Tongue (tissue), 2 donors: ENCODE data around the gene PPP1R12A. TPM values are rescaled to one million over a fixed set of nuclear protein-coding genes. Genes with fewer than 3 reads are reported as not detected.
"Not testable (repeated sequence)": the region's sequence is repeated elsewhere in the genome, so short reads cannot be mapped to it uniquely, and the experiment has no call there.

Experiments
- DNase-seq: peaks from one replicate; pipeline ENCODE4 v3.0.0-alpha.2; 2015
- total RNA-seq: library from RNA; depleted of rRNA; stranded (reverse); fragments of >200 nt; gene quantifications from one replicate; pipeline ENCODE4 v1.2.3, GENCODE V29; 2014

The PPP1R12A gene
- total RNA-seq, 1 donor from 2014 or later = 179 TPM

DNA sequence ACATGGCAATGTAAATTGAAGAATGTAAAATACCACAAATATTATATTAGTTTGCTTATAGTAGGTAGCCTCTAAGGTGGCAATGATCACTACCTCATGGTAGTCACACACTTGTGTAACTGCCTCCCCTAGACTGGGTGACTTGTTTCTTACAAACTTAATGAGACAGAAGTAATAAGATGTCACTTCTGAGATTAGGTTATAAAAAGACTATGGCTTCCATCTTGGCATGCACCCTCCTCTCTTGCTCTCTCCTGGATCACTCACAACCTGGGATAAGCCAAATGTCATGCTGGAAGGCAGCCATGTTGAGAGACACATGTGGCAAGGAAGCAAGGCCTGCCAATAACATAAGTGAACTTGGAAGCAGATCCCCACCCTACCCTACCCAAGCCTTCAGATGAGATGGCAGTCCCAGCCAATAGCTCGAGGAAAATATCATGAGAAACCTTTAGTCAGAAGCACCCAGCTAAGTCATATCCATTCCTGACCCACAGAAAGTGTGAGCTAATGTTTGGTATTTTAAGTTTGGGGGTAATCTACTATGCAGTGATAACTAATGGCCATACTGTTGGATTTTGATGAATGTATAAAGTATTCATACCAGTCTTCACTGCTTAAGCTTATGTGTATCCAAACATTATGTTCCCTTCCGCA is 43.3 kb downstream of the PPP1R12A start:
- DNase-seq = no peak

DNA sequence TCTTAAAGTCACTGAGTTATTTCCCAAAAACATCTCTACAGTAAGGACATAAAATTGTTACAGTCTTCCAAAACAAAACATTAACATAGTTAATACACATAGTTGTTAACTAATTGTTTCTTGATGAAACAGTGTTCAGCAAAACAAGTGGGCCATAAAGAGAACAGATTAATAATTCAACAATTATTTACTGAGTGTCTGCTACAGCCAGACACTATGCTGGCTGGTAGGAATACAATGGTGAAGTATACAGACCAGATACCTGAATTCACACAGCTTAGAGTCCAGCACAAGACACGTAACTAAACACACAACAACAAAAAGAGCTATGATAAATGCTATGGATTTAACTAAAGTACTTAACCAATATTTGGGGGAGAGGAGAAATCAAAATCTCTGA is 47.0 kb downstream of the PPP1R12A start:
- DNase-seq = no peak

DNA sequence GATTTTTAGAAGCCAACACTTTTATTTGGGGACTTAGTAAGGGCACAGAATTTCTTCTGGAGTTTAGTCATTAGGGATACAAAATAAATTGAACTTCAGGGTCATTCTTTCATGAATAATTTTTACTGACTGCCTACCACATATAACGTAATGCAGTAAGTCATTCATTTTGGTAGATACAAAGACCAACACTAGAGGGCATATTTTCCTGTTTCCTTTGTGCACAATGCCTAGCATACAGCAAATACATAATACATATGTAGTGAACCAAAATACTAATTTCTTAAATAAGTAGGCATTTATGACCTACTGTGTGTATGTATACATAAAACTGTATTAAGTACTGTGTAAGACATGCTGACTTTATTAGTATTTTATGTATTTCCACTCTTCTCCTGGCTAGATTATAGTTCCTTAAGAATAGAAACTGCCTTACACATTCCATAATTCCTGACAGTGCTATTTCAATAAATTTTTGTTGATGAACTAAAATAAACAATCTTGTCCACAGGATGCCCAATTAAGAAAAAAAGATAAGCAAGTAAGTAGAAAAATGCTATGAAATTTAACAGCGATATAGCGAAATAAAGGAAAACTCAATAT is 47.9 kb downstream of the PPP1R12A start:
- peak; percentile 56 for DNase-seq

DNA sequence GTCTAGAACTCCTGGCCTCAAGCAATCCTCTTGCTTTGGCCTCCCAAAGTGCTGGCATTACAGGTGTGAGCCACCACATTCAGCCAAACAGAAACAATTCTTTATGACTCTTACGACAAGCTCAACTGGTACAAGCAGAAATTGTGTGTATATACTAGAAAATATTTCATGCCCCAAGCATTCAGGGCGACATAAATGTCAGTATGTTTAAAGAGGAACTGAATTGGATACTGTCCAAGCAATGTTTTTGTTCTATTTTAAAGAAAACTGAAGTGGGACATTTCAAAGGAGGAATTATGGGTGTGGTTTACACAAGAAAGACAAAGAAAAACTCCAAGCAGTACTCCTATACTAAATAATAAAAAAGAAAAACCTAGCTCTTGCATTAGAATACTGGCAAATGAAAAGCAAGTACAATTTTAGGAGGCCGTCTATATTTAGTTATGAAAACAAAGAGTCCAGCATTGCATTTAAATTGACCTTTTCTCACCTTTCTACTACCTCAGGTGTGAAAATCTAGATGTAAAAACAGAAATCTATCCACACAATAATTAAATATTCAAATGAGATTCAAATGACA is 48.9 kb downstream of the PPP1R12A start:
- DNase-seq = peak; percentile 15

DNA sequence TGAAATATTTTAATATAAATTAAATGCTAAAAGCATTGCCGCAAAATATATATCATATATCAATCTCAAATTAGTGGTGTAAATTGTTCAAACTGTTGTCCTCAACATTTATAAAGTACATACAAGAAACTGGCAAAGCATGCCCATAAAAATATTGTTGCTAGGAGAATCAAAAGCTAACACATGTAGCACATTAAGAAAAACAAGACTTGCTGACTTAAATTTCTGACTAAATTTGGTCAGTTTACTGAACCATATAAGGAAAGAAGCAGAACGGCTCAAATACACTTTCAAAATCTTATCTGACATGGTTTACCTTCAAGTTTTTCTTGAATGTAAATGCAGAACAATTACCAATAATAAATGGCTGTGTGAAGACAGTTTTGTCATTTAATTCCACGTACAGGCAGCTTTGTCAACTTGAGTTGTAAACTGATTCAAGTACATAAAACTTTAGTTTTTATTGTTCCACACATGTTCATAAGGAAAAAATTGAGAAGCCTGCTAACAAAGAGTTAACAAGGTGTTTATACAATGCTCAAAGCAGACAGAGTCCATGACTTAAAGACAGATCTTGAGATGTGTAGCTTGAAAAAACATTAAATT is 50.4 kb downstream of the PPP1R12A start:
- no peak for DNase-seq

DNA sequence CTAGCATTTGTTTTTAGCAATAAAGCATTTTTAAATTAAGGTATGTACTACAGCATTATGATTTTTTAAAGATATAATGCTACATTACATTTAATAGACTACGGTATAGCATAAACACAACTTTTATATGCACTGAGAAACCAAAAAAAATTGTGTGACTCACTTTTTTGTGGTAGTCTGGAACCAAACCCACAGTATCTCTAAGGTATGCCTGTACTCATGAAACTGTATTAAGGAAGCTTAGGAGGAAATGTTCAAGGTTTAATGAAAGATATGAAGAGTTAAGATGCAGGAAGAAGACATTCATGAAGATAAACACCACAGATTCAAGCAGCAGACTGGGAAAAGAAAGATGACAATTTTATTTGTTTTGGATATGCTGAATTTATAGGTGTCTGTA is 51.7 kb downstream of the PPP1R12A start:
- no peak for DNase-seq

DNA sequence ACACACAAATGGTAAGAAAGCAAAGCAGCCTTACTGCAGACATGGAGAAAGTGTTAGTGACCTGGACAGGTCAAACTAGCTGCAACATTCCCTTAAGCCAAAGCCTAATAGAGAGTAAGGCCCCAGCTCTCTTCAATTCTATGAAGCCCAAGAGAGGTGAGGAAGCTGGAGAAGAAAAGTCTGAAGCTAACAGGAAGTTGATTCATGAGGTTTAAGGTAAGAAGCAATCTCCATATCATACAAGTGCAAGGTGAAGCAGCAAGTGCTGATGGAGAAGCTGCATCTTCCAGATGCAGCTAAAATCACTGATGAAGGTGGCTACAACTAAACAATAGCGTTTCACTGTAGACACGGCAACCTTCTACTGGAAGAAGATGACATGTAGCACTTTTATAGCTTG is 53.5 kb downstream of the PPP1R12A start:
- no peak for DNase-seq

DNA sequence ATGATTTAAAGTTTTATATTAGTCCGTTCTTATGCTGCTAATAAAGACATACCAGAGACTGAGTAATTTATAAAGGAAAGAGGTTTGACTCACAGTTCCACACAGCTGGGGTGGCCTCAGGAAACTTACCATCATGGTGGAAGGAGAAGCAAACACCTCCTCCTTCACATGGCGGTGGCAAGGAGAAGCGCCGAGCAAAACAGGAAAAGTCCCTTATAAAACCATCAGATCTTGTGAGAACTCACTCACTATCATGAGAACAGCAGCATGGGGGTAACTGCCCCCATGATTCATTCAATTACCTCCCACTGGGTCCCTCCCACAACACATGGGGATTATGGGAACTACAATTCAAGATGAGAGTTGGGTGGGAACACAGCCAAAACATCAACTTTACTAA is 56.4 kb downstream of the PPP1R12A start:
- not testable (repeated sequence) for DNase-seq

DNA sequence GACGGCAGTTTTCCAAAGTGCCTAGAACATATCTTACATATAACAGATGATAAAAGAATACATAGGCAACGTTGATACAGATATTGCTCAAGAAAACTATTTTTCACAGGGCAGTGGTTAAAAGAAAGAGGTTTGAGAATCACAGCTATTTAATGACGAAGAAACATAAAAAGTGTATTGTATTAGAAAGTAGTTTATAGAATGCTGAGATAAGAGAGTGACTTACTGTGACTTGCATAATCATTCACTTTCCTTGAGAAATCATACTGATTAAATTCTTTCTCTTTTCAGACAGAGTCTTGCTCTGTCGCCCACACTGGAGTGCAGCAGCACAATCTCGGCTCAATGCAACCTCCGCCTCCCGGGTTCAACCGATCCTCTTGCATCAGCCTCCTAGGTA is 57.7 kb downstream of the PPP1R12A start:
- DNase-seq = no peak

DNA sequence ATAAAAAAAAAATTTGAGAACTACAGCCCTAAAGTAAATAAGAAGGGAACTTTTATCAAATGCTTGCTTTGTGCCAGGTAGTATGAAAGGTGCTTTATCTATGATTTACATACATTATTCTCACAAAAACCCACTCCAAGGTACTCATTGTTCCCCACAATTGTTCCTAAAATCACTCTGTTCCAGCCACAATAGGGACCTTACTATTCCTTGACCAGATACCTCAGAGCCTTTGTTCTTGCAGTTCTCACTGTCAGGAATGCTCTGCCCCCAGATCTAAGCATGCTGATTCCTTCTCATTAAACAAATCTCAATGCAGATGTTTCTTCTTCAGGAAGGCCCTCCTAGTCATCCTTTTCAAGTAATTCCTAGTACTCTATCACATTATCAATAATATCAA is 60.2 kb downstream of the PPP1R12A start:
- no peak for DNase-seq

DNA sequence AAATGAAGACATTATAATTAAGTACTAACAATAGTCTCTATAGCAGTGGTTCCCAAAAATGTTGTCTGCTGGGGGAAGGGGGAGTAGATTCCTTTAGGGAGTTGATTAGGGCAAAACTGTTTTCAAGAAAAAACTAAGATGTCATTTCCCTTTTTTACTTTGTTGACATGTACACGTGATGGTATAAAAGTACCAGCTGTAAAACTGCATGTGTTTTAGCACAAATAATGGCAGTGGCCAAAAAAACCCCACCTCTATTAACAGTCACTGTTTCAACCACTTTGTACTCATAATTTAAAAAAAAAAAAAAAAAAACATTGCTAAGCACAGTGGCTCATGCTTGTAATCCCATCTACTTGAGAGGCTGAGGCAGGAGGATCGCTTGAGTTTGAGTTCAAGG is 61.7 kb downstream of the PPP1R12A start:
- DNase-seq = no peak

DNA sequence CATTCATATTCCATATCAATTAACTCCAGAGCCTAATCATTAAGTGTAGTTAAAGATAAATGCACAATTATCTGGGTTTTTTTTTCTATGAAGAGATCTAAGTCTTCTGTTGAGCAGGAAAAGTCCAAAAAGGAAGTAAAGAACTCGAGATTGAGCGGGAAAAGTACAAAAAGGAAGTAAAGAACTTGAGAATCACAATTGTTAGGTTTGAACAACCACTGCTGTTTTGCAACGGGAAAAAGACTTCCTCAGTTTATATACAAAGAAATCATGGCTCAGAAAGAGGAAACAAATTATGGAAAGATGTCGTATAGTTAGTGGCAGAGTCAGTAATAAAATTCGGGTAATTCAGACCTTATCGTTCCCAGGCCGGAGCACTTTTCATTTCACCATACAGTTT is 63.3 kb downstream of the PPP1R12A start:
- DNase-seq = no peak

DNA sequence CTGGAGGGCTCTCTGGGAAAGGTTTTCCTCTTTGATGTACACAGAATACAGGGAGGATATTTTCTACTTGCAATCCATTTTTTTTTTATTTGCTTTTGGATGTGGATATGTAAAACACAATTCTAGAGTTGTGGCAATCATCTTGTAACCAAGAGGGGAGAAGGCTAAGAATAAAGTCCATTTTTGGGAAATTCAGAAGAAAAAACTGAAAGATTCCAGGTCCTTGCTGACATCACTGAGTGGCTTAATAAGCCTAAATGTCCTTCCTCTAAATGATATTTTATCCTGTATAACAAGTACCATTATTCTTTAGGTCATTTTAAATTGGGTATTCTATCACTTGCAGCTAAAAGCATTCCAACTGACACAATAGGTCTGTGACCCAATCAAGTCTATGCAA is 64.0 kb downstream of the PPP1R12A start:
- no peak for DNase-seq

DNA sequence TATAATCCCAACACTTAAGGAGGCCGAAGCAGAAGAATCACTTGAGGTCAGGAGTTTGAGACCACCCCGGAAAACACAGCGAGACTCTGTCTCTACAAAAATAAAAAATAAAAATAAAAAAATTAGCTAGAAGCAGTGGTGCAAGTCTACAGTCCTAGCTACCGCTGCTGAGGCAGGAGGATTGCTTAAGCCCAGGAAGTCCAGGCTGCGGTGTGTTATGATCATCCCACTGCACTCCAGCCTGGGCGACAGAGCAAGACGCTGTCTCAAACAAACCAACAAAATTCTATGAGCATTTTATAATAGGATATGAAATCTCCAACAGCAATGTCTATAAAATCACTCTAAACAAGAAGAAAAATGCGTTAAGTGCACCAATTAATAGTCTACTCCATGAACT is 75.3 kb downstream of the PPP1R12A start:
- DNase-seq = no peak

DNA sequence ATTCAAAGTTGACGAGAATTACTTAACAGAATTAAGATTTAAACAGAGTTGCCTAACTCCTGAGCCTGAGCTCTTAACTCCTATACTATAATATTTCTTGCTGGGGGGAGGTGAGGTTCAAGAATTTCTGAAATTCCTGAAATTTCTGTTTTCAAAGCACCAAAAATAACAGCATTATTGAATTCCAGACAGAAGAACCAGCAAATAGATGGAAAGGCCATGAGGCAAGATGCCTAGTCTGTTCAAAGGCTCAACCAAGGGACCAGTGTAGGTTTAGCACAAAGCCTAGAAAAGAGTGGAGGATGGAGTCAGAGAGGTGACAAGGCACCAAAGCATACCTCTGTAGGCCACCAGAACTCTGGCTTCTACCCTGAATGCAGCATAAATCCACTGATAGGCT is 76.4 kb downstream of the PPP1R12A start:
- DNase-seq = no peak

DNA sequence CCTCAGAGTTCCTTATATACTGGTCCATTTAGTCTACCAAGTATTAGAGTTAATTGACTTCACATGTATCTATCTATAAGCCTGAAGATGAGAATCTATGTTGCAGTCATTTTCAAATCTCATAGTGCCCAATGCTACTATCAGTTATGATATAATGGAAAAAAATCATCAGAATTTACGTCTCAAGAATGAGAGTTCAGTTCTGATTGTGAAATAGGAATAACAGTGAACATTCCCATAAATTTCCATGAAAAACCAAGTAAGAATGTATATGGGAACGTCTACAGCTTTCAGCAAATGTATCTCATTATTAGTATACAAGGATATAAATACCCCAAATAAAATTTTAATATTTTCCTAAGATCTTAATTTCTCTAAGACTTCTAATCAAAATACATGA is 77.2 kb downstream of the PPP1R12A start:
- no peak for DNase-seq

DNA sequence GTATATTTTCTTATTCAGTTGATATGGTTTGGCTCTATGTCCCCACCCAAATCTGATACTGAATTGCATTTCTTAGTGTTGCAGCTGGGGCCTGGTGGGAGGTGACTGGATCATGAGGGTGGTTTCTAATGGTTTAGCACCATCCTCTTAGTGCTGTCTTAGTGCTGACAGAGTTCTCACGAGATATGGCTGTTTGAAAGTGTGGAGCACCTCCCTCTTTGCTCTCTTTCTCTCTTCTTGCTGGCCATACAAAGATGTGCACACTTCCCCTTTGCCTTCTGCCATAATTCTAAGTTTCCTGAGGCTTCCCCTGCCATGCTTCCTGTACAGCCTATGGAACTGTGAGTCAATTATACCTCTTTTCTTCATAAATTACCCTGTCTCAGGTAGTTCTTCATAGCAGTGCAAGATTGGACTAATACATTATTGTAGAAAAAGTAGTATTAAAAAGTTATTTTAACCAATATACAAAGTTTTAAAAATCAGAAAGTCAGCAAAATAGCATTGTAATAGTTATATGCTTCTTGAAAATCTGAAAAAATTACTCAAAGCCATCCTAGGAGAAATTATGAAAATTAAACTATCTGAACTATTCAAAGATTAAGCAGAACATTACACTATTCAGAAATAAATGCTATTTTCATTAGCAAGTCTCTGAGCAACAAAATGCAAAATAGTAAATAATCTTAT is 84.1 kb downstream of the PPP1R12A start:
- DNase-seq = no peak

DNA sequence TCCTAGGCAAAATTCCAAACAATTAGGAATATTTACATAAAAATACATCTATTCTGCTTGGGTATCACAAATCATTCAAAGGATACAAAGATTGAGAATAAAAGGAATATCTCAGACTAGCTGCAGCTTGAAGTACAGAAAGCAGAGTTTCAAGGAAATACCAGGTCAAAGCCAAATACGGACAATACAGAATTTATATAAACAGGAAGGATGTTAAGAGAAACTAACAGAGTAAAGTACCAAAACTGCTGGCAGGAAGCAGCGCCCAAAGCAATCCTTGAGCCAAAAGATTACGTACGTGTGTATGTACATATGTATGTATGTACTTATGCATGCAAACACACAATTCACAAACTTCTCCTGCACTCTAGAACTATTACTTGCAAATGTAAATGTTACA is 86.6 kb downstream of the PPP1R12A start:
- DNase-seq = peak; percentile 30

DNA sequence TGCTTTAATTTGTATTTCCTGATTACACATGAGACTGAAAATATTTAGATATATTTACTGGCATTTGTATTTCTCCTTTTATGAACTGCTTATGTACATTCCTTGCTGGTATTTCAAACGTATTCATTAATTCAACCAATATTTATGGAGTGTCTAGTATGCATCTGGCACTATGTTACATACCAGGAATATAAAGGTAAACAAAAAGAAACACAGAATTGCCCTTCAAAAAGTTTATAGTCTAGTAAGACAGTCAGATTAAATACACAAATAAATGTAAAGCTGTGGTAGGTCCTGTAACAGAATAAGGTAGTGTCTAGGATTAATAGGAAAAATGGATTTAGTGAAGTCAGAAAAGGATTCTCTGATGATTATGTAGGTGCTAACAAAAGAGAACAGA is 87.5 kb downstream of the PPP1R12A start:
- DNase-seq = no peak

DNA sequence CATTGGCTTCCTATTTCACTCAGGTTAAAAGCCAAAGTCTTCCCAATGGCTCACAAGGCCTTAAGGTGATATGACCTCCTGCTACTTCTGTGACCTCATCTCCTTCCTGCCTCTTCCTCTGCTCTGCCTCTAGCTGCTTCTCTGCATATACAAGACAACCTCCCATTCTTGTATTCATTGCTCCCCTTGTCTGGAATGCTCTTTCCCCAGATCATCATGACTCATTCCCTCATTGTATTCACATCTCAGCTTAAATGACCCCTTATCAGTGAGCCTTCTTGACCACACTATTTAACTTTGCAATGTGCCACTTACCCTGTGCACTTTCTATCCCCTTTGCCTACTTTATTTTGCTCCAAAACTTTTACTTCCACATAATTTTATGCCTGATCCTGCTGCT is 90.2 kb downstream of the PPP1R12A start:
- no peak for DNase-seq

DNA sequence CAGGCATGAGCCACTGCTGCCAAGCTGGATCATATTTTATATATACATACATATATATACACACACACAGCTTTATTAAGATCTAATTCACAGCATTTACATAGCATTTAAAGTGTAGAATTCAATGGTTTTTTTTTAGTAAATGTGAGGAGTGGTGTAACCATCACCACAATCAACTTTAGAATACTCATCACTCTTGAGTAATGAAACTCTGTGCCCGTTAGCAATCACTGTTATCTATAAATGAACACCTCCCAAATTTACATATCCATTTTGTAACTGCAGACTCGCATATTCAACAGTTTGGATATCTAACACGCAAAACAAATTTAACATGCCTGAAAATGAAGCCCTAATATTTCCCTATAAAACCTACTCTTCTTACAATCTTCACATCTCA is 90.9 kb downstream of the PPP1R12A start:
- DNase-seq = no peak

DNA sequence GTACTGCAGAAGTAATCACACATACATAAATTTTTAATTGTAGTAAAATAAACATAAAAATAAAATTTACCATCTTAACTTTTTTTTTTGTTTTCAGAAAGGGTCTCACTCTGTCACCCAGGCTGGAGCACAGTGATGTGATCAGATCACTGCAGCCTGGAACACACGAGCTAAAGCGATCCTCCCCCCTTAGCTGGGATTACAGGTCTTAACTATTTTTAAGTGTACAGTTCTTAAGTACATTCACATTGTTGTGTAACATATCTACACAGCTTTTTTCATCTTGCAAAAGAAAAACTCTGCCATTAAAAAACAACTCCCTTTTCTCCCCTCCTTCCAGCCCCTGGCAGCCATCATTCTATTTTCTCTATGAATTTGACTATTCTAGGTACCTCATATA is 92.3 kb downstream of the PPP1R12A start:
- no peak for DNase-seq

DNA sequence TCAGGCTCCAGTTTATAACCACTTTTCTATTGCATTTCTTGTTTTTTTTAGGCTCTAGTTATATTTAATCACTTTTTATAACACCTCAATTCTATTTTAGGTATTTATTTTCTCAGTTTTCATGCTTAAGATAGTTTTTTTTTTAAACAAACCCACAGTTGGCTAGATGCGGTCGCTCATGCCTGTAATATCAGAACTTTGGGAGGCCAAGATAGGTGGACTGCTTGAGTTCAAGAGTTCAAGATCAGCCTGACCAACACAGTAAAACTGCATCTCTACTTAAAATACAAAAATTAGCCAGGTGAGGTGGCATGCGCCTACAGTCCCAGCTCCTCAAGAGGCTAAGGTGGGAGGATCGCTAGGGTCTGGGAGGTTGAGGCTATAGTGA is 93.0 kb downstream of the PPP1R12A start:
- no peak for DNase-seq
